NCI-H510A treated with DMSO at 0.1 percent for 48 hours (cell line): ENCODE data around the gene PTPRN2.

Experiments
- DNase-seq: peaks from one replicate; lab custom pipeline; 2025; lab: John Stamatoyannopoulos, UW

PTPRN2 gene

GRCh38 chr7:157886711-157887110, 700.9 kb downstream of the PTPRN2 start:
- DNase-seq: no peak

GRCh38 chr7:157886266-157886665, 701.4 kb downstream of the PTPRN2 start:
- no peak for DNase-seq

GRCh38 chr7:157885140-157885539, 702.5 kb downstream of the PTPRN2 start:
- DNase-seq: no peak

DNA sequence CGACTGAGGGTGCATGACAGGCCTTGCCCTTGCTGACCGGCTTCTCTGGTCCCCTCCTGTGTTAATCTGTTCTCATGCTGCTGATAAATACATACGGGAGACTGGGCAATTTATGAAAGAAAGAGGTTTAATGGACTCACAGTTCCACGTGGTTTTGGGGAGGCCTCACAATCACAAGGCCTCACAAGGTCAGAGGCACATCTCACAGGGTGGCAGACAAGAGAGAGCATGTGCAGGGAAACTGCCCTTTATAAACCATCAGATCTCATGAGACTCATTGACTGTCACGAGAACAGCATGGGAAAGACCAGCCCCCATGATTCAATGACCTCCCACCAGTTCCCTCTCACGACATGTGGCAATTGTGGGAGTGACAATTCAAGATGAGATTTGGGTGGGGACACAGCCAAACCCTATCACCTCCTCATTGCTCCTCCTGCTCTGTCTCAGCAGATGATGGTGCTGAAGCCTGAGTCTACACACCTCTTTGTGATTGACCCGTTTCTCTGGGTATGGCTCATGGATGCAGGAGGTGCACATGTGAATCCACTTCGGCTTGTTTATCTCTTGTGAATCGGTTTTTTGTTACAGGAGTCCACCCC, 703.1 kb downstream of the PTPRN2 start:
- no peak for DNase-seq

- no peak for DNase-seq
Measured at GRCh38 chr7:157881048-157881771, 706.4 kb downstream of the PTPRN2 start.

DNA sequence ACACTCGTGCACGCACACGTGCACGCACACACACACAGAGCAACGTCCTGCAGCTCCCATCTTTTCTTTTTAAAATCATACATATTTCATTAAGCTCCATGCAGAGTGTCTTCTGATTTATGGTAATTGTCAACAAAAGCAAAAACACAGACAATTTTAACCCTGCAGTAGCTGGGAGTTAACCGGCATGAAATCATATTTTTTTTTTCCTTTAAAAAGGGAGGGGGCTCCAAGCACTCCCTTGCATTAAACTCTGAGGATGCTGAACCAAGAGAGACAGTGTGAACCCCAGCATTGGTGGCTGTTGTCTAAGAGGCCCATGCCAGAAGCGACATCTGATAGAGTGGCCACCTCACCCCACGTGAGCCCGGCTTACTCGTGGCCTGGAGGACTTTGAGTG, 708.2 kb downstream of the PTPRN2 start:
- no peak for DNase-seq

GRCh38 chr7:157877298-157878090, 710.1 kb downstream of the PTPRN2 start:
- DNase-seq: no peak

GRCh38 chr7:157876469-157877285, 710.9 kb downstream of the PTPRN2 start:
- no peak for DNase-seq

GRCh38 chr7:157875230-157876179, 712.1 kb downstream of the PTPRN2 start:
- DNase-seq: peak; percentile 7

DNA sequence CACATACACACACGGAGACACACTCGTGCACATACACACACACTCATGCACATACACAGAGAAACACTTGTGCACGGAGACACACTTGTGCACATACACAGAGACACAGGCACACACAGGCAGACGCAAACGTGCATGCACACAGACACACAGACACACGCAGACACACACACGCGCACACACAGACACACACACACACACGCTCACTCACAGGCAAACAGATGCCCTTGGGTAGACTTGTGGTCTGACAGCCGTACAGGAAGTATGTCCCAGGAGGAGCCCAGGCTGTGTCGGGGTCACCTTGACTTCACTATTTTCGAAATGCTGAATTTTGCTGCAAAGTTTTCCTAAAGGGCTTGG, 712.8 kb downstream of the PTPRN2 start:
- DNase-seq: no peak

DNA sequence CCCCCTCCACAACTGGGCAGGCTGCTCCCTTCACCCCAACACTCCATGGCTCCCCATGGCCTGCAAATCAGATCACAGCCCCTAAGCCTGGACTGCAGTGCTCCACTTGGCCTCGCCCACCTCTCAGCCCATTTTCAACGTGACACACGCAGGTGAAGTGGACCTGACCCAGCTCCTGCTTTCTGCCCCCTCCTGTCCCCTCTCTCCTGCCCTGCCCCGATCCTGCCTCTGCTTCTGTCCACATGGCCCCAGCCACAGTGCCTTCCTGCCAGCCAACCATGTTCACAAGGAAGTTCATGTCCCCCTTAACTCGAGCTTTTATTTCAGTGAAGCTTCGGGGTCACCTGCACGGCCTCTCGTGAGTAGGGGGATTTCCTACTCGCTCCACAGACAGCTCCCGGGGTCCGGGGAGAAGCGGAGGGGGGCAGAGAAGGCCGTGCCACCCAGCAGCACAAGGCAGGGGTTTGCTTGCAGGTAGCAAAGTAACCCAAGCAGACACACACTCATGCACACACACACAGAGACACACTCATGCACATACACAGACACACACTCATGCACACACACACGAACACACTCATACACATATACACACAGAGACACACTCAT, 713.3 kb downstream of the PTPRN2 start:
- DNase-seq: no peak

DNA sequence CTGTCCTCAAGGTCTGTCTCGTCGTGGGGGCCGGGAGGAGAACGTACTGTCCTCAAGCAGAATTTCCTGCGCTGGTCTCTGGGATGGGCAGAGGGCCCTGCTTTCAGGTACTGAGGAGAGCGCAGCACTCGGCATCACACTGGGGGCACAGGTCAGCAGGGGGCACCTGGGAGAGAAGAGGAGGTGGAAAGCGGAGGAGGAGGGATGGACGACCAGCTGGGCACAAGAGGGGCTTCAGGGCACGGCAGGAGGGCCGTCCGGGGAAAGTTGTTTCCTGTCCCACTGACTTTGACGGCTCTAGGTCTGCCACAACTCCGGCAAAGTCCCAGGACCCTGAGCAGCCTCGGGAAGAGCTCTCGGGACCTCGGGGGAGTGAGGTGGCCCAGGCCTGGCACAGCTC, 714.0 kb downstream of the PTPRN2 start:
- DNase-seq: no peak

- DNase-seq: no peak
Measured at GRCh38 chr7:157873181-157873580, 714.4 kb downstream of the PTPRN2 start.

DNA sequence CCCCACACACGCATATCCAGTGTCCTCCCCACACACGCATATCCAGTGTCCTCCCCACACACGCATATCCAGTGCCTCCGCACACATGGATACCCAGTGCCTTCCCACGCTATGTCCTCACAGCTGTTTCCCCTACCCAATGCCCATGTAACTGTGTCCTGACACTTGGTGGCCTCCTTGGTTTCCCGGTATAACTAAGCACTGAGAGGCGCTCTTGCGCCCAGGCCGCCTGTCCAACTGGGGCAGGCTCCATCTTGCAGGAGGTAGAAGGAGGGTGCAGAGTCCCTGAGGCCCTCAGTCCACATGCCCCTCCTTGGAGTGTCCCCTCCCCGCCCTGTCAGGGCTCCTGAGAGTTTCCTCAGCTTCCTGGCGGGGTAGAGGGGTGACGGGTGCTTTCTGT, 715.2 kb downstream of the PTPRN2 start:
- DNase-seq: no peak

GRCh38 chr7:157871681-157872080, 715.9 kb downstream of the PTPRN2 start:
- no peak for DNase-seq

DNA sequence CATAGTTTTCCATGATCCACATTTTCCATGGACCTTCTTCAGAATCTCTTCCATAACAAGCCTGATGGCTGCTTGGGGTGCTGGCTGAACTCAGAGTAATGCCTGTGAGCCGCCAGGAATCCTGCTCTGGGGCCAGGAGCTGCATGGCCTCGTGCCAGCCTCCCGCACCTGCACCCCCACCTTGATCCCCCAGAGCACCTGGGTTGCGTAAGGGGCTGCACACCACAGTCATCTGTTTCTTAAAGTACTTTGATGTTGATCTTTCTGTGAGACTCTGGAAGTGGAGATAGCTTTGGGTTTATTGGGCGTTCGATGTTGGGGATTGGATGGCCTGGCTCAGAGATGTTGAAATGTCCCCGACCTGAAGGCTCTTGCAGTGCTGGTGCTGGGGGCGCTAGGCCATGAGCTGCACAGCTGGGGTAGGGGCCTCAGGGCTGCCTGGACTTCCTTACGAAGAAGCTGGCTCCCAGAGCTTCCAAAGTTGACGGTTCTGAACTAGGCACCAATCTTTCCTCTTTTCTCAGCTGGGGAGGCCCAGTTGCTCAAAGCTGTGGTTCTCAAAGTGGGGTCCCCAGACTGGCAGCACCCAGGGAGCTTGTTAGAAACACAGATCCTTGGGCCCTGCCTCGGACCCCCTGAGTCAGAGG, 716.9 kb downstream of the PTPRN2 start:
- DNase-seq: no peak

DNA sequence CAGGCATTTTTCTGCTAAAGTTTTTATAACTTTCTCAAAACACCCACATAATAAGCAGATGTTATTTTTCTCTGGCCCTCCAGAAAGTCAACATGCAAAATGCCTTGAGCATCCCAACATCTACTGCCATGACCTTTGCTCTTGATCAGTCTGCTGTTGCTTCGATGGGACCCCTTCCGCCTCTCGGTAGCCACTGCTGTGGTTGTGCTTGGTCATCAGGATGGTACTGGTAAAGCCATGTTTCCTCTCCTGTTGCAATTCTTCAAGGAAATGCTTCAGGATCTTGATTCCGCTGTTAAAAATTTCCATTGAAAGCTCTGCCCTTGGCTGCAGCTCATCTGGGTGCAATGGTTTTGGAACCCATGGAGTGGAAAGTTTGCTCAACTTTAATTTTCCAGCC, 717.8 kb downstream of the PTPRN2 start:
- no peak for DNase-seq

- no peak for DNase-seq
Measured at GRCh38 chr7:157867685-157868305, 719.8 kb downstream of the PTPRN2 start.

GRCh38 chr7:157866336-157866924, 721.2 kb downstream of the PTPRN2 start:
- DNase-seq: no peak
